ENCODE results near the gene TLE4.

Gene TLE4

GRCh38 chr9:79572032-79572607 is 355 bp downstream of the TLE4 start:
- DNase-seq: no peak

- DNase-seq: peak; percentile 54
Measured at GRCh38 chr9:79572608-79573411, 1.0 kb downstream of the TLE4 start.

- no peak for DNase-seq
Measured at GRCh38 chr9:79573412-79573923, 1.7 kb downstream of the TLE4 start.

GRCh38 chr9:79574136-79574535 is 2.4 kb downstream of the TLE4 start:
- no peak for DNase-seq

GRCh38 chr9:79574781-79575180 is 3.0 kb downstream of the TLE4 start:
- DNase-seq: no peak

- DNase-seq: no peak
Measured at GRCh38 chr9:79575547-79575946, 3.8 kb downstream of the TLE4 start.

- no peak for DNase-seq
Measured at GRCh38 chr9:79577969-79578723, 6.4 kb downstream of the TLE4 start.

GRCh38 chr9:79578891-79579290 is 7.1 kb downstream of the TLE4 start:
- no peak for DNase-seq

- no peak for DNase-seq
Measured at GRCh38 chr9:79579624-79580023, 7.9 kb downstream of the TLE4 start.

- DNase-seq: no peak
Measured at GRCh38 chr9:79580055-79580454, 8.3 kb downstream of the TLE4 start.

GRCh38 chr9:79581388-79581787 is 9.6 kb downstream of the TLE4 start:
- no peak for DNase-seq

- DNase-seq: no peak
Measured at GRCh38 chr9:79581794-79582193, 10.0 kb downstream of the TLE4 start.

- DNase-seq: peak; percentile 38
Measured at GRCh38 chr9:79583952-79584654, 12.3 kb downstream of the TLE4 start.

- no peak for DNase-seq
Measured at GRCh38 chr9:79584655-79584982, 12.9 kb downstream of the TLE4 start.

GRCh38 chr9:79588488-79589223 is 16.9 kb downstream of the TLE4 start:
- DNase-seq: no peak

- no peak for DNase-seq
Measured at GRCh38 chr9:79591458-79591857, 19.7 kb downstream of the TLE4 start.

GRCh38 chr9:79592726-79593493 is 21.1 kb downstream of the TLE4 start:
- DNase-seq: peak; percentile 62

GRCh38 chr9:79598562-79599345 is 27.0 kb downstream of the TLE4 start:
- no peak for DNase-seq

GRCh38 chr9:79600466-79600865 is 28.7 kb downstream of the TLE4 start:
- no peak for DNase-seq

GRCh38 chr9:79603222-79603920 is 31.6 kb downstream of the TLE4 start:
- no peak for DNase-seq
